Breast epithelium (tissue), 4 donors: Measurements from ENCODE around the gene CADPS2. TPM values are rescaled to one million over a fixed set of nuclear protein-coding genes. Genes with fewer than 3 reads are reported as not detected.

Experiments used
- DNase-seq, 2 donors: peaks; one replicate each; pipeline ENCODE4 v3.0.0-alpha.2; 2019; ENCODE audit warnings: low spot score in 2 of 2
- H3K27ac ChIP-seq, 2 donors: fragments of 200-600 bp; sonication (generic) in 1 of 2; one replicate each; pipeline ENCODE4 v1.5.1; 2016 to 2019; ENCODE audit warnings: mild to moderate bottlenecking in 1 of 2
- H3K27me3 ChIP-seq, 2 donors: fragments of 200-600 bp; sonication (generic) in 1 of 2; one replicate each; pipeline versions ENCODE4 v1.5.1 to v1.6.0; 2017 to 2019; ENCODE audit warnings: control low read depth in 1 of 2, mild to moderate bottlenecking in 1 of 2
- H3K36me3 ChIP-seq: fragments of 200-600 bp; one replicate; pipeline ENCODE4 v1.5.1; 2019
- H3K4me1 ChIP-seq, 2 donors: fragments of 200-600 bp; sonication (generic); one replicate each; pipeline ENCODE4 v1.5.1; 2016 to 2019; ENCODE audit warnings: control low read depth in 1 of 2
- H3K4me3 ChIP-seq, 3 donors: fragments of 200-600 bp; sonication (generic); 1 replicate in 2 of 3; 2 replicates in 1 of 3; pipeline ENCODE4 v1.5.1; 2016 to 2019; ENCODE audit warnings: mild to moderate bottlenecking in 3 of 3, moderate library complexity in 2 of 3
- H3K9me3 ChIP-seq, 2 donors: fragments of 200-600 bp; sonication (generic) in 1 of 2; one replicate each; pipeline ENCODE4 v1.5.1; 2016 to 2019; ENCODE audit warnings: control low read depth in 1 of 2
- CTCF ChIP-seq, 3 donors: fragments of 450-650 bp; IDR thresholded peaks; one replicate each; pipeline ENCODE4 v1.5.1; 2016 to 2017; ENCODE audit warnings: antibody characterized with exemption in 3 of 3, mild to moderate bottlenecking in 3 of 3, moderate library complexity in 3 of 3
- POLR2A ChIP-seq: fragments of 450-650 bp; IDR thresholded peaks from one replicate; pipeline ENCODE4 v1.6.1; 2016; ENCODE audit warnings: antibody characterized with exemption, mild to moderate bottlenecking, moderate library complexity
- POLR2AphosphoS5 ChIP-seq, 3 donors: sonication (generic); formaldehyde crosslinking; IDR thresholded peaks; one replicate each; pipeline ENCODE4 v1.6.1; 2017; ENCODE audit warnings: antibody characterized with exemption in 3 of 3
- intact Hi-C: fragments of 100-400 bp; cut with DNase I; formaldehyde crosslinking; loops from one replicate; pipeline ENCODE4 v1.15.1; 2023; ENCODE audit warnings: low total_unique reads
- total RNA-seq, 3 donors: library from RNA; depleted of rRNA; stranded (reverse); fragments of >200 nt; gene quantifications; one replicate each; pipeline ENCODE4 v1.1.0, GENCODE V29; 2016

Gene CADPS2
- total RNA-seq, 3 donors from 2014 or later = 12.3 to 67.5 (median 66.5) TPM

- no peak for DNase-seq
- TF ChIP-seq POLR2A = no peak
- no peak for TF ChIP-seq POLR2AphosphoS5 (IDR thresholded peaks at IDR 0.05)
- no peak for TF ChIP-seq CTCF (IDR thresholded peaks at IDR 0.05)
- Histone ChIP-seq H3K36me3 (no peaks in the 10 kb centered on the region), H3K4me1 (no peaks in the 10 kb centered on the region), H3K4me3 (no peak overlapping the region), H3K27ac (no peak overlapping the region), H3K27me3 (no peaks in the 10 kb centered on the region), H3K9me3 (no peaks in the 10 kb centered on the region)
- intact Hi-C loops = no loop called here
Measured at GRCh38 chr7:122577449-122578003, 308.7 kb downstream of the CADPS2 start.

DNA sequence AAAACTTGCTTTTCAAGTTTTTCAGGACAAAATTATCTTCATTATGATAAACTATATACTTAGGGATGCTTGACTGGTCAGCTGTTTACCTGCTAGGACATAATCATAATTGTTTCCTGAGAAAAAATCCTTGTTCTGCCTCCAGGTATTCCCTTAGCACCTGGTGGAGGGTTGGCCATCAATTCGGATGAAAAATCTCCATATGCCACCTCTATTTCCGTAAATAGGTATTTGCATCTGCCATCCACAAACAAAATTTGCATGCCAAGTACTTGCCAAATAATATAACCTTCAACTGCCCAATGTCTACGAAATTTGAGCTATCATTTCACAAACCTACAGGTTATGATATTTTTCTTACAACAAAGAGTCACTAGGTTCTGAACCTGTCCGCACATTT is 313.6 kb downstream of the CADPS2 start:
- DNase-seq = no peak
- Histone ChIP-seq H3K9me3 (no peaks in the 10 kb centered on the region), H3K4me3 (no peak overlapping the region), H3K36me3 (no peaks in the 10 kb centered on the region), H3K27ac (no peak overlapping the region), H3K27me3 (no peaks in the 10 kb centered on the region), H3K4me1 (no peaks in the 10 kb centered on the region)
- TF ChIP-seq POLR2AphosphoS5 (IDR thresholded peaks at IDR 0.05) (no peak), CTCF (IDR thresholded peaks at IDR 0.05) (no peak), POLR2A (no peak)
- intact Hi-C loops = no loop called here

DNA sequence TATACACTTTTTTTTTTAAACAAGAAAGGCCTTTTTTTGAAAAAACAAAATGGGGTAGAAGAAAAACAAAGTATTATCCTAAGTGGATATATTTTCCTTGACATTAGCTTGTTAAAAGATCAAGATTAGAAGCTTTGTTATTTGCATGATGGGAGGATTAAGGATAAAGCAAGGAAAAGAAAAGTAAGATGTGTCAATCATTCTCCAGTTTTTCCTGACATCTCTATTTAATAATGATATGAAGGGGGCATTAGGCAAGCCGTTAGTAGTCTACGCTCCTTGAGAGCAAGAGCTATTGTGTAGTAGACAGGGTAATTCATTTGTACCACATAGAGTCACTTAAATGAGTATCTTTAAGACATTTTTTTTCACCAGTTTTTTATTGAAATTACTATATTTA is 324.9 kb downstream of the CADPS2 start:
- no peaks in the 10 kb centered on the region for H3K9me3 ChIP-seq
- TF ChIP-seq POLR2AphosphoS5 (IDR thresholded peaks at IDR 0.05) (no peak), POLR2A (no peak), CTCF (IDR thresholded peaks at IDR 0.05) (no peak)

GRCh38 chr7:122556873-122557542 is 329.3 kb downstream of the CADPS2 start:
- no peak for DNase-seq
- intact Hi-C loops = no loop called here
- TF ChIP-seq POLR2AphosphoS5 (IDR thresholded peaks at IDR 0.05) (no peak), POLR2A (no peak), CTCF (IDR thresholded peaks at IDR 0.05) (no peak)
- no peaks in the 10 kb centered on the region for H3K27me3 ChIP-seq
- H3K4me3 ChIP-seq = no peak overlapping the region
- H3K9me3 ChIP-seq = no peaks in the 10 kb centered on the region
- no peaks in the 10 kb centered on the region for H3K36me3 ChIP-seq
- no peaks in the 10 kb centered on the region for H3K4me1 ChIP-seq
- no peak overlapping the region for H3K27ac ChIP-seq

More for the DNA sequence above, 324.9 kb downstream of the CADPS2 start:
- Histone ChIP-seq H3K27ac (no peak overlapping the region), H3K4me3 (no peak overlapping the region), H3K27me3 (no peaks in the 10 kb centered on the region), H3K4me1 (no peaks in the 10 kb centered on the region), H3K36me3 (no peaks in the 10 kb centered on the region)
- DNase-seq = no peak
- intact Hi-C loops = no loop called here

DNA sequence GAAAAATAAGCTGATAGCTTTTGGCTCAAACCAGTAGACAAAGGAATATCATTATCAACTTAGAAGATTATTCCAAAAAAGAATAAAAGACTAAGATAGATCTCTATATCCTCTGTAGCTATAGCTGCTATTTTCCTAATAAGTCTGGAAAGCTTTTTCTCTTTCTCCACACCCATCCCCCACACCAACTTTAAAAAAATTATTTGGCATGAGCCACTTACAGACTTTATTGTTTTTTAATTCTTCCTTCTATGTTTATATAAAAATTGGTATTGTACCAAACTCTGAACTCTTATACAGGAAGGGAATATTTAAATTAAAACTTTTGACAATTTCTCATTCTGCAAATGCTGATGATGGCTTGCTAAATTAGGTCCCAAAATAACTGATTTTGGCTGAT is 330.0 kb downstream of the CADPS2 start:
- H3K4me1 ChIP-seq = no peaks in the 10 kb centered on the region
- H3K36me3 ChIP-seq = no peaks in the 10 kb centered on the region
- H3K9me3 ChIP-seq = no peaks in the 10 kb centered on the region
- H3K27me3 ChIP-seq = no peaks in the 10 kb centered on the region
- H3K27ac ChIP-seq = no peak overlapping the region
- no peak for TF ChIP-seq POLR2AphosphoS5 (IDR thresholded peaks at IDR 0.05)
- no peak for TF ChIP-seq CTCF (IDR thresholded peaks at IDR 0.05)
- TF ChIP-seq POLR2A = no peak
- H3K4me3 ChIP-seq = no peak overlapping the region
- intact Hi-C loops = no loop called here
- DNase-seq = no peak
